ENCODE data around the gene TCEAL6. TPM values are rescaled to one million over a fixed set of nuclear protein-coding genes. Genes with fewer than 3 reads are reported as not detected.

The TCEAL6 gene
- total and polyA plus RNA-seq, 2 of the 13 experiments (the other 11 are each of a cell fraction or from before 2014, with no cell fraction given), result not detected

DNA sequence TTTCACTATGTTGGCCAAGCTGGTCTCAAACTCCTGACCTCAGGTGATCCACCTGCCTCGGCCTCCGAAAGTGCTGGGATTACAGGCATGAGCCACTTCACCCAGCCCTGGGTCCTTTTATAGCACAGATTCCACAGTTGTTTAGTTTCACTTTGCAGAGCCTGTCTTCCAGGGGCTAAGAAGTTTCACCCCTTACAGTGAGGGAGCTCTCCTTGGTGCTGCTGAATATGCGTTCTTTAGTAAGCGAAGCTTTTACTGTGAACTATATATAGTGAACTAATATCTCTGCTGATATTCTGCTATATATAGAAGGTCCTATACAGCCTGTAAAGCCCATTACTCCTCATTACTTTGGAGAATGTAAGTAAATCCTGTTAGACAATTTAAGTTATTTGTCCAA is 4.2 kb downstream of the TCEAL6 start:
- H3K9me3 ChIP-seq (ENCODE audit: low read length), result no peaks in the 10 kb centered on the region
- intact Hi-C loops (cut with micrococcal nuclease; ENCODE audit: unreplicated experiment) (no loop called here), in situ Hi-C loops (cut with HindIII; ENCODE audit: extremely low pct_ligation_motif_present, low pct_unique_long_range_greater_than_20kb) (no loop called here)
- no peak overlapping the region for H2AFZ ChIP-seq (ENCODE audit: low read length)
- 6% methylated on average over 4 of the region's 4 CpGs for WGBS (ENCODE audit: low lambda C conversion rate)
- H3K4me1 ChIP-seq (ENCODE audit: insufficient read depth, low read length), result no peaks in the 10 kb centered on the region
- no peak for DNase-seq (ENCODE audit: low spot score)
- no peaks in the 10 kb centered on the region for H3K79me2 ChIP-seq (ENCODE audit: insufficient read depth, low read length)
- no peaks in the 10 kb centered on the region for H4K20me1 ChIP-seq (ENCODE audit: insufficient read depth, low read length)
- FAIRE-seq, result no peak
- H3K4me2 ChIP-seq (ENCODE audit: low read depth, low read length), result no peak overlapping the region
- no peak for ATAC-seq
- H3K27ac ChIP-seq (ENCODE audit: extremely low read length, insufficient read depth, low read length), result no peak overlapping the region
- no TSS peak for BruUV-seq (replicated peaks)
- no peak overlapping the region for H3K4me3 ChIP-seq (replicated peaks in 1 of 3; ENCODE audit: insufficient read depth in 1 of 3, low read depth in 2 of 3, low read length in 3 of 3)
- H3K9ac ChIP-seq (ENCODE audit: insufficient read depth, low read depth, low read length), result no peak overlapping the region
- H3K36me3 ChIP-seq (replicated peaks in 1 of 2; ENCODE audit: control insufficient read depth in 1 of 2, insufficient read depth in 2 of 2, low read length in 2 of 2), result no peaks in the 10 kb centered on the region
- ChIA-PET CTCF (ENCODE audit: low intra/inter-chr PET ratio, low total read pairs) (no interaction called here), POLR2A (no interaction called here)
- no peaks in the 10 kb centered on the region for H3K27me3 ChIP-seq (ENCODE audit: control insufficient read depth in 1 of 2, insufficient read depth in 2 of 2, low read length in 2 of 2)
- TF ChIP-seq, protein P1, sequence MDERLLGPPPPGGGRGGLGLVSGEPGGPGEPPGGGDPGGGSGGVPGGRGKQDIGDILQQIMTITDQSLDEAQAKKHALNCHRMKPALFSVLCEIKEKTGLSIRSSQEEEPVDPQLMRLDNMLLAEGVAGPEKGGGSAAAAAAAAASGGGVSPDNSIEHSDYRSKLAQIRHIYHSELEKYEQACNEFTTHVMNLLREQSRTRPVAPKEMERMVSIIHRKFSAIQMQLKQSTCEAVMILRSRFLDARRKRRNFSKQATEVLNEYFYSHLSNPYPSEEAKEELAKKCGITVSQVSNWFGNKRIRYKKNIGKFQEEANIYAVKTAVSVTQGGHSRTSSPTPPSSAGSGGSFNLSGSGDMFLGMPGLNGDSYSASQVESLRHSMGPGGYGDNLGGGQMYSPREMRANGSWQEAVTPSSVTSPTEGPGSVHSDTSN (CRISPR knock-in tag; IDR thresholded peaks at IDR 0.05), result no peak
- TF ChIP-seq, protein P2, sequence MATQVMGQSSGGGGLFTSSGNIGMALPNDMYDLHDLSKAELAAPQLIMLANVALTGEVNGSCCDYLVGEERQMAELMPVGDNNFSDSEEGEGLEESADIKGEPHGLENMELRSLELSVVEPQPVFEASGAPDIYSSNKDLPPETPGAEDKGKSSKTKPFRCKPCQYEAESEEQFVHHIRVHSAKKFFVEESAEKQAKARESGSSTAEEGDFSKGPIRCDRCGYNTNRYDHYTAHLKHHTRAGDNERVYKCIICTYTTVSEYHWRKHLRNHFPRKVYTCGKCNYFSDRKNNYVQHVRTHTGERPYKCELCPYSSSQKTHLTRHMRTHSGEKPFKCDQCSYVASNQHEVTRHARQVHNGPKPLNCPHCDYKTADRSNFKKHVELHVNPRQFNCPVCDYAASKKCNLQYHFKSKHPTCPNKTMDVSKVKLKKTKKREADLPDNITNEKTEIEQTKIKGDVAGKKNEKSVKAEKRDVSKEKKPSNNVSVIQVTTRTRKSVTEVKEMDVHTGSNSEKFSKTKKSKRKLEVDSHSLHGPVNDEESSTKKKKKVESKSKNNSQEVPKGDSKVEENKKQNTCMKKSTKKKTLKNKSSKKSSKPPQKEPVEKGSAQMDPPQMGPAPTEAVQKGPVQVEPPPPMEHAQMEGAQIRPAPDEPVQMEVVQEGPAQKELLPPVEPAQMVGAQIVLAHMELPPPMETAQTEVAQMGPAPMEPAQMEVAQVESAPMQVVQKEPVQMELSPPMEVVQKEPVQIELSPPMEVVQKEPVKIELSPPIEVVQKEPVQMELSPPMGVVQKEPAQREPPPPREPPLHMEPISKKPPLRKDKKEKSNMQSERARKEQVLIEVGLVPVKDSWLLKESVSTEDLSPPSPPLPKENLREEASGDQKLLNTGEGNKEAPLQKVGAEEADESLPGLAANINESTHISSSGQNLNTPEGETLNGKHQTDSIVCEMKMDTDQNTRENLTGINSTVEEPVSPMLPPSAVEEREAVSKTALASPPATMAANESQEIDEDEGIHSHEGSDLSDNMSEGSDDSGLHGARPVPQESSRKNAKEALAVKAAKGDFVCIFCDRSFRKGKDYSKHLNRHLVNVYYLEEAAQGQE (IDR thresholded peaks at IDR 0.05; ENCODE audit: borderline replicate concordance in 1 of 2, low read depth in 1 of 2, low read length in 2 of 2), result peak in 1 of 2 experiments; percentile 81; a peak in 3 of 4 replicates

- no peak overlapping the region for H3K27ac ChIP-seq (ENCODE audit: extremely low read length, insufficient read depth, low read length)
- H3K79me2 ChIP-seq (ENCODE audit: insufficient read depth, low read length), result no peaks in the 10 kb centered on the region
- TF ChIP-seq CENPT (CRISPR knock-in tag; IDR thresholded peaks at IDR 0.05; ENCODE audit: low read depth), result no peak
- TF ChIP-seq, protein P3, sequence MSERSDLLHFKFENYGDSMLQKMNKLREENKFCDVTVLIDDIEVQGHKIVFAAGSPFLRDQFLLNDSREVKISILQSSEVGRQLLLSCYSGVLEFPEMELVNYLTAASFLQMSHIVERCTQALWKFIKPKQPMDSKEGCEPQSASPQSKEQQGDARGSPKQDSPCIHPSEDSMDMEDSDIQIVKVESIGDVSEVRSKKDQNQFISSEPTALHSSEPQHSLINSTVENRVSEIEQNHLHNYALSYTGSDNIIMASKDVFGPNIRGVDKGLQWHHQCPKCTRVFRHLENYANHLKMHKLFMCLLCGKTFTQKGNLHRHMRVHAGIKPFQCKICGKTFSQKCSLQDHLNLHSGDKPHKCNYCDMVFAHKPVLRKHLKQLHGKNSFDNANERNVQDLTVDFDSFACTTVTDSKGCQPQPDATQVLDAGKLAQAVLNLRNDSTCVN (CRISPR knock-in tag; IDR thresholded peaks at IDR 0.05; ENCODE audit: borderline replicate concordance), result no peak
- TF ChIP-seq SMC3 (IDR thresholded peaks at IDR 0.05; ENCODE audit: low read length), result no peak
- no peak for TF ChIP-seq ZNF749 (CRISPR knock-in tag; IDR thresholded peaks at IDR 0.05; ENCODE audit: borderline replicate concordance)
- TF ChIP-seq, protein P4, sequence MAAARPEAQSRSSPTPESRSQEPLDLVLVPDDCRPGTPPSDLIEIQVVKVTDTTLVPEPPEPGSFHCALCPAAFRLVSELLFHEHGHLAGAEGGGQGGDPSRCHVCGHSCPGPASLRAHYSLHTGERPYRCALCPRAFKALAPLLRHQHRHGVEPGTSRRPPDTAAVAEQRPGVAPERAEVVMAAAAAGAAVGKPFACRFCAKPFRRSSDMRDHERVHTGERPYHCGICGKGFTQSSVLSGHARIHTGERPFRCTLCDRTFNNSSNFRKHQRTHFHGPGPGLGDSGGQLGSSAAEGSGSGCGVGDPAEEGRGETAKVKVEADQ (CRISPR knock-in tag; IDR thresholded peaks at IDR 0.05; ENCODE audit: borderline replicate concordance), result no peak
- TF ChIP-seq ZNF256 (CRISPR knock-in tag; conservative IDR thresholded peaks at IDR 0.05), result no peak
- TF ChIP-seq ZSCAN31 (CRISPR knock-in tag; IDR thresholded peaks at IDR 0.05; ENCODE audit: low read depth), result no peak
- TF ChIP-seq ELF1 (CRISPR knock-in tag; IDR thresholded peaks at IDR 0.05), result no peak
- no peak for TF ChIP-seq ATF7-NPFF (CRISPR knock-in tag; IDR thresholded peaks at IDR 0.05; ENCODE audit: low read depth)
- POLR2A ChIA-PET, result no interaction called here
- no TSS peak for BruUV-seq (replicated peaks)
- no peak overlapping the region for H3K4me2 ChIP-seq (ENCODE audit: low read depth, low read length)
- no peaks in the 10 kb centered on the region; a peak in 1 of 5 replicates for H3K27me3 ChIP-seq (ENCODE audit: control insufficient read depth in 1 of 2, insufficient read depth in 2 of 2, low read length in 2 of 2)
- CTCF ChIA-PET (ENCODE audit: low intra/inter-chr PET ratio, low total read pairs), result no interaction called here
- H3K36me3 ChIP-seq (replicated peaks in 1 of 2; ENCODE audit: control insufficient read depth in 1 of 2, insufficient read depth in 2 of 2, low read length in 2 of 2), result no peaks in the 10 kb centered on the region
- H3K9ac ChIP-seq (ENCODE audit: insufficient read depth, low read depth, low read length), result no peak overlapping the region
- FAIRE-seq (peak; percentile 15), DNase-seq (ENCODE audit: low spot score) (no peak), ATAC-seq (no peak)
- no peaks in the 10 kb centered on the region for H4K20me1 ChIP-seq (ENCODE audit: insufficient read depth, low read length)
- H2AFZ ChIP-seq (ENCODE audit: low read length), result no peak overlapping the region
- in situ Hi-C loops (cut with HindIII; ENCODE audit: extremely low pct_ligation_motif_present, low pct_unique_long_range_greater_than_20kb) (no loop called here), intact Hi-C loops (cut with micrococcal nuclease; ENCODE audit: unreplicated experiment) (no loop called here)
- H3K4me3 ChIP-seq (replicated peaks in 1 of 3; ENCODE audit: insufficient read depth in 1 of 3, low read depth in 2 of 3, low read length in 3 of 3), result no peak overlapping the region
- no peaks in the 10 kb centered on the region for H3K9me3 ChIP-seq (ENCODE audit: low read length)
- no peaks in the 10 kb centered on the region for H3K4me1 ChIP-seq (ENCODE audit: insufficient read depth, low read length)
- 0% methylated on average over 1 of the region's 1 CpG for WGBS (ENCODE audit: low lambda C conversion rate)
Measured at GRCh38 chrX:102129473-102129872, 12.8 kb downstream of the TCEAL6 start.

Data from HepG2 (cell line).